Measurements from ENCODE around the gene SFTPB.
"Not testable (repeated sequence)": the region's sequence is repeated elsewhere in the genome, so short reads cannot be mapped to it uniquely, and the experiment has no call there.

Gene SFTPB

GRCh38 chr2:85678377-85678776, 10.4 kb upstream of the SFTPB start:
- DNase-seq (ENCODE audit: low spot score): no peak
- Mint-ChIP-seq H3K4me3 (no peak overlapping the region), H3K27me3 (ENCODE audit: low read depth) (peaks cover 2% of the 10 kb centered on the region), H3K27ac (no peak overlapping the region), H3K4me1 (ENCODE audit: low read depth) (peaks cover 22% of the 10 kb centered on the region), H3K36me3 (ENCODE audit: low read depth) (no peaks in the 10 kb centered on the region), H3K9me3 (no peaks in the 10 kb centered on the region)

- Mint-ChIP-seq H3K27ac (no peak overlapping the region), H3K4me3 (no peak overlapping the region), H3K36me3 (ENCODE audit: low read depth) (no peaks in the 10 kb centered on the region), H3K4me1 (ENCODE audit: low read depth) (peaks cover 15% of the 10 kb centered on the region), H3K9me3 (no peaks in the 10 kb centered on the region), H3K27me3 (ENCODE audit: low read depth) (peaks cover 5% of the 10 kb centered on the region)
- DNase-seq (ENCODE audit: low spot score): no peak
Measured at GRCh38 chr2:85675866-85676548, 8.0 kb upstream of the SFTPB start.

GRCh38 chr2:85675427-85675826, 7.4 kb upstream of the SFTPB start:
- no peaks in the 10 kb centered on the region for H3K36me3 Mint-ChIP-seq (ENCODE audit: low read depth)
- peaks cover 10% of the 10 kb centered on the region for H3K4me1 Mint-ChIP-seq (ENCODE audit: low read depth)
- no peaks in the 10 kb centered on the region for H3K9me3 Mint-ChIP-seq
- H3K27ac Mint-ChIP-seq: no peak overlapping the region
- no peak for DNase-seq (ENCODE audit: low spot score)
- no peak overlapping the region for H3K4me3 Mint-ChIP-seq
- peaks cover 5% of the 10 kb centered on the region for H3K27me3 Mint-ChIP-seq (ENCODE audit: low read depth)

DNA sequence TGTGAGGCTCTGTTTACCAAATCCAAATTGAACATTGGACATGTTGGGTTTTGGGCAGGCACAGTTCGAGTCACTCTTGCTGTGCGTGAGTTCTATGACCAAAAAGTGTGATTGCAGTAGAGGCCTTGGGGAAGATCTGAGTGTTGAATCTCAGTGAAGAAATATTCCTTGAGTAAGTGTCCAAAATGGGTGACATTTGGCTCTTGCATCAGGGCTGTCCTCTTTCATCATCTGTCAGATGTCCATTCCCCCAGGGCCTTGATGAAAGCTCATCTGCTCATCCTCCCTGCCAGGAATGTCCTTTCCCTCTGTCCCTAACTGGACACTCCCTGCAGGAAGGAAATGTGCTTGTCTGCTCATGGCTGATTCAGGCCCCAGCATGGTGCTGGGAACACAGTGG, 6.4 kb upstream of the SFTPB start:
- Mint-ChIP-seq H3K27me3 (ENCODE audit: low read depth) (peaks cover 3% of the 10 kb centered on the region), H3K4me1 (ENCODE audit: low read depth) (peaks cover 6% of the 10 kb centered on the region), H3K36me3 (ENCODE audit: low read depth) (no peaks in the 10 kb centered on the region), H3K9me3 (no peaks in the 10 kb centered on the region), H3K27ac (no peak overlapping the region), H3K4me3 (no peak overlapping the region)
- no peak for DNase-seq (ENCODE audit: low spot score)

DNA sequence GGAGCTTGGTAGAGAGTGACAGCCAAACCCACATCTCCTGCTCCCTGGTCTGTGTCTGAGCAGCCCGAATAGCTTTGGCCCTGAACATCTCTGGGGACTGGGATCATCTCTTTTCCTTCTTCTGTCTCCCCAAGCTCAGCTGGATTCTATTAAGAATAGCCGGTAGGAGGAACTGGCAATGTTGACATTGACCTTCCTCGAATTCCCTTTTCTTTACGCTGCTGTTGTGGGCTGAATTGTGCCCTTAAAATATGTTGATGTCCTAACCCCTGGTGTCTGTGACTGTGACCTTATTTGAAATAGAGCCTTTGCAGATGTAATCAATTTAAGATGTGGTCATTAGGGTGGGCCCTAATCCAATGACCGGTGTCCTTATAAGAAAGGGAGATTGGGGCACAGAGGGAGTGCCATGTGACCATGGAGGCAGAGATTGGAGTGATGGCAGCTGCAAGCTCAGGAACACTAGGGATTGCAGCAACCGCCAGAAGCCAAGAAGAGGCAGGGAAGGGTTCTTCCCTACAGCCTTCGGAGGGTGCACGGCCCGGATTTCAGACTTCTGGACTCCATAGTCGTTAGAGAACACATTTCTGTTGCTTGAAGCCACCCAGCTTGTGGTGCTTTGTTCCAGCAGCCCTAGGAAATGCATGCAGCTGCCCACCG, 5.8 kb upstream of the SFTPB start:
- peaks cover 3% of the 10 kb centered on the region for H3K4me1 Mint-ChIP-seq (ENCODE audit: low read depth)
- no peak for DNase-seq (ENCODE audit: low spot score)
- no peaks in the 10 kb centered on the region for H3K9me3 Mint-ChIP-seq
- no peak overlapping the region for H3K4me3 Mint-ChIP-seq
- H3K27ac Mint-ChIP-seq: no peak overlapping the region
- no peaks in the 10 kb centered on the region for H3K36me3 Mint-ChIP-seq (ENCODE audit: low read depth)
- H3K27me3 Mint-ChIP-seq (ENCODE audit: low read depth): peaks cover 3% of the 10 kb centered on the region

DNA sequence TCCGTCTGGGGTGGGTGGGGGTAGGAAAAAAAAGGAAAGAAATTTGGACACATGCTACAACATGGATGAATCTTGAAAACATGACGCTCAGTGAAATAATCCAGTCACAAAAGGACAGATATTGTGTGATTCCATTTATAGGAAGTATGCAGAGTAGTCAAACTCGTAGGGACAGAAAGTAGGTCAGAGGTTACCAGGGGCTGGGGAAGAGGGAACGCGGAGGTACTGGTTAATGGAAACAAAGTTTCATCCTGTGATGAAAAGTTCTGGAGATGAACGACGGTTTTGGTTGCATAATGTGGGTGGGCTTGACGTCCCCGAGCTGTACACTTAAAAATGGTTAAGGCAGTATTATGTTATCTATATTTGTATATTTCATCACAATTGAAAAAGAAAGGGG, 4.5 kb upstream of the SFTPB start:
- Mint-ChIP-seq H3K27ac (no peak overlapping the region), H3K4me1 (ENCODE audit: low read depth) (no peaks in the 10 kb centered on the region), H3K9me3 (no peaks in the 10 kb centered on the region), H3K36me3 (ENCODE audit: low read depth) (no peaks in the 10 kb centered on the region), H3K4me3 (no peak overlapping the region), H3K27me3 (ENCODE audit: low read depth) (peaks cover 3% of the 10 kb centered on the region)
- no peak for DNase-seq (ENCODE audit: low spot score)

- not testable (repeated sequence) for DNase-seq (ENCODE audit: low spot score); H3K27me3 Mint-ChIP-seq (ENCODE audit: low read depth); H3K9me3 Mint-ChIP-seq; H3K36me3 Mint-ChIP-seq (ENCODE audit: low read depth); H3K4me1 Mint-ChIP-seq (ENCODE audit: low read depth); H3K4me3 Mint-ChIP-seq; H3K27ac Mint-ChIP-seq
Measured at GRCh38 chr2:85670416-85670815, 2.4 kb upstream of the SFTPB start.

GRCh38 chr2:85669549-85669948, 1.6 kb upstream of the SFTPB start:
- Mint-ChIP-seq H3K27ac (no peak overlapping the region), H3K36me3 (ENCODE audit: low read depth) (no peaks in the 10 kb centered on the region), H3K4me3 (no peak overlapping the region), H3K4me1 (ENCODE audit: low read depth) (no peaks in the 10 kb centered on the region), H3K27me3 (ENCODE audit: low read depth) (peaks cover 3% of the 10 kb centered on the region), H3K9me3 (no peaks in the 10 kb centered on the region)
- DNase-seq (ENCODE audit: low spot score): no peak

DNA sequence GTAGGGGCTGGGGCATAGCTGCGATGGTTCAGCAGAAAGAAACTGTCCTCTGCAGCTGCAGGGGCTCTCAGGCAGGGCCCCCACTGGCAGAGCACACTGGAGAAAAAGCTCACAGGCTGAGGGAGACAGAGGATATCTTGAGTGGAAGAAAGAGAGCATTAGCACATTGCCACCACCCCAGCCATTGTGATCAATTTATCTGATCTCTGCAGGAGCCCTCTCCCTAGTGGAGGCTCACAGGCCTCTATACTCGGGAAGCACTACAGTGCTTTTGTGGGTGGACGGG, 801 bp upstream of the SFTPB start:
- Mint-ChIP-seq H3K4me3 (no peak overlapping the region), H3K27me3 (ENCODE audit: low read depth) (peaks cover 3% of the 10 kb centered on the region), H3K27ac (no peak overlapping the region), H3K36me3 (ENCODE audit: low read depth) (no peaks in the 10 kb centered on the region), H3K9me3 (no peaks in the 10 kb centered on the region), H3K4me1 (ENCODE audit: low read depth) (no peaks in the 10 kb centered on the region)
- DNase-seq (ENCODE audit: low spot score): no peak

DNA sequence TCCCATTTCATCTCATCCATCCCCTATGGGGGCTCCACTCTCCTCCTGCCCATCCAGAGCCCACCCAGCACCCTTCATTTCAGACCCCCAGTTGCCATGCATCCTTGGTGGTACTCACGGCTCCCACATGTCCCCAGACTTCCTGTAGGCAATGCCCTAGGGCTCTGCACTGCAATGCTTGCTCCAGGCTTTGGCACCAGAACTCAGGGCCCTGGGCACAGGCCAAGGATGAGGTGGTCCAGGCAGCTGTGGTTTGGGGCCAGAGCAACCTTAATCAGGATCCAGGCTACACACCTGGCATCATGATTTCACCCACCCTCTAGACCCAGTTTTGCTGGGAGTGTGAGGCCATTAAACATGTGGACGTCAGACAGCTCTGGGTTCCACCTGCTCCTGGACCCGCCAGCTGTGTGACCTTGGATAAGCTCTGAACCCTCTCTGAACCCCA, 414 bp downstream of the SFTPB start:
- Mint-ChIP-seq H3K27ac (no peak overlapping the region), H3K4me1 (ENCODE audit: low read depth) (no peaks in the 10 kb centered on the region), H3K4me3 (no peak overlapping the region), H3K9me3 (no peaks in the 10 kb centered on the region), H3K27me3 (ENCODE audit: low read depth) (no peaks in the 10 kb centered on the region), H3K36me3 (ENCODE audit: low read depth) (no peaks in the 10 kb centered on the region)
- DNase-seq (ENCODE audit: low spot score): no peak

- Mint-ChIP-seq H3K9me3 (no peaks in the 10 kb centered on the region), H3K4me1 (ENCODE audit: low read depth) (no peaks in the 10 kb centered on the region), H3K36me3 (ENCODE audit: low read depth) (no peaks in the 10 kb centered on the region), H3K27ac (no peak overlapping the region), H3K4me3 (no peak overlapping the region), H3K27me3 (ENCODE audit: low read depth) (no peaks in the 10 kb centered on the region)
- DNase-seq (ENCODE audit: low spot score): no peak
Measured at GRCh38 chr2:85666435-85667316, 1.3 kb downstream of the SFTPB start.

DNA sequence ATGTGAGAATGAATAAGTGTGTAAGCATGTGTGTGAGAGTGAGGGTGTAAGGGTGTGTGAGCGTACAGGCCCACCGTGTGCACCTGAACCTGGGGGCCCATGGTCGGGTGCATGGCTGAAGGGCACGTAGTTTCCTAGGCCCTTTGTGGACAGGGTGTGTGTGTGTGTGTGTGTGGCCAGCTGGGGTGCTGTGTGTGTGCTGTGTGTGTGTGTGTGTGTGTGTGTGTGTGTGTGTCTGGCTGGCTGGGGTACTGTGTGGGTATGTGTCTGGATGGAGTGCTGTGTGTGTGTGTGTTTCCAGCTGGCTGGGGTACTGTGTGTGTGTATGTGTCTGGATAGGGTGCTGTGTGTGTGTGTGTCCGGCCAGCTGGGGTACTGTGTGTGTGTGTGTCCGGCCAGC, 2.0 kb downstream of the SFTPB start:
- Mint-ChIP-seq H3K36me3 (ENCODE audit: low read depth) (no peaks in the 10 kb centered on the region), H3K4me1 (ENCODE audit: low read depth) (no peaks in the 10 kb centered on the region), H3K27me3 (ENCODE audit: low read depth) (no peaks in the 10 kb centered on the region), H3K27ac (peak overlapping the region; percentile 47), H3K4me3 (no peak overlapping the region), H3K9me3 (no peaks in the 10 kb centered on the region)
- DNase-seq (ENCODE audit: low spot score): no peak

DNA sequence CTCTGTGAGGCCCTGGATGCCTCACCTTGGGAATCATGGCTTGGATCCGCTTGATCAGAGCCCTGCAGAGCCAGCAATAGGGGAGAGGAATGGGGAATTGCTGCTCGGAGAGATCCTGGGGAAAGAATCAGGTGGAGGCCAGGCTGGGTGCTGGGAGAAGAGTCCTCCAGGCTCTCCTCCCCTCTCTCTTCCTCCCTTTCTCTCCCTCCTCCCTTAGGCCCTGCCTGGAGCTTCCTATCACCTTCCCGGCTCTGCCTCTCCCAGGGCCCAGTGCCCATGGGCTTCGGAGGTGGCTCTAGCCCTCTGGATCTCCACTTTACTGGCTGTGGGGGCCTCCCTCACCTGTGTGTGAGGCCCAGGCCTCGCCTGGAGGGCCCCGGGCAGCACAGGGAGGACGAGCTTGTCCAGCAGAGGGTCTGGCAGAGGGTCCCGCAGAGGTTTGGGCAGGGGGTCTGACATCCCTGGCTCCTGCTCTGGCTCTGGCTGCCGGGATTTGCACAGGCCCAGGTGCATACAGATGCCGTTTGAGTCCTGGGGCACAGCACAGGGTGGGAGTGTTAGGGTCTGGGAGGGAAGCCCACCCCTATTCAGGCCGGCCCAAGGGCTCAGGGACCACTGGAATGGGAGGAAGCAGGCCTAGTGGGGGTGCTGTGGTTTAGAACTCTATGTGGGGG, 2.6 kb downstream of the SFTPB start:
- no peaks in the 10 kb centered on the region for H3K27me3 Mint-ChIP-seq (ENCODE audit: low read depth)
- DNase-seq (ENCODE audit: low spot score): no peak
- H3K36me3 Mint-ChIP-seq (ENCODE audit: low read depth): no peaks in the 10 kb centered on the region
- no peaks in the 10 kb centered on the region for H3K4me1 Mint-ChIP-seq (ENCODE audit: low read depth)
- H3K9me3 Mint-ChIP-seq: no peaks in the 10 kb centered on the region
- H3K27ac Mint-ChIP-seq: no peak overlapping the region
- no peak overlapping the region for H3K4me3 Mint-ChIP-seq

Data from T-helper 2 cell treated with Interferon-gamma antibody and Interleukin-4, amounts not matched to agents 5 μg/mL and 100 μg/mL, for 36 hours (primary cell).